H1 (cell line): ENCODE data around the gene ACTR1B. TPM values are rescaled to one million over a fixed set of nuclear protein-coding genes. Genes with fewer than 3 reads are reported as not detected.
A peak's percentile ranks its signal among the peaks of the same experiment; 100 is the strongest.

Experiments
- CHD1 ChIP-seq: IDR thresholded peaks from 2 replicates; pipeline ENCODE4 v1.6.1; 2012; ENCODE audit warnings: low read depth, low read length, improper control_type of control experiment
- NANOG ChIP-seq: IDR thresholded peaks from 2 replicates; pipeline ENCODE4 v1.6.1; 2011; ENCODE audit warnings: low read length, low read depth, mild to moderate bottlenecking, inconsistent platforms; ENCODE audit not compliant: insufficient read depth, poor library complexity, severe bottlenecking
- RFX5 ChIP-seq: IDR thresholded peaks from 2 replicates; pipeline ENCODE4 v1.6.1; 2011; ENCODE audit warnings: low read depth, low read length, improper control_type of control experiment, borderline replicate concordance
- TAF7 ChIP-seq: optimal IDR thresholded peaks from 2 replicates; pipeline ENCODE3; 2011; ENCODE audit warnings: low read depth, mild to moderate bottlenecking, inconsistent platforms, low read length, moderate library complexity, borderline replicate concordance
- polyA plus RNA-seq, 7 experiments: library from polyadenylated mRNA; depleted of rRNA in 3 of 7; stranded (reverse) in 5 of 7; unstranded in 2 of 7; fragments of >200 nt in 5 of 7; fragments of 200-250 nt in 2 of 7; gene quantifications; 1 replicate in 5 of 7; 2 replicates in 1 of 7; 4 replicates in 1 of 7; pipeline versions ENCODE4 v1.2.1 to v1.2.3, GENCODE V29; 2011 to 2013; ENCODE audit warnings: missing spikeins in 2 of 7, mixed read lengths in 2 of 7
- total RNA-seq: library from RNA; stranded (reverse); fragmentation: NEBNext Ultra II Directional; extraction: Animal tissue kit (Norgen Biotek cat#: 25700); gene quantifications from 2 replicates; pipeline ENCODE4 v1.2.1, GENCODE V29; 2021
- TF ChIP-seq, protein P1 (sequence below), 3 experiments: IDR thresholded peaks; 1 replicate in 2 of 3; 2 replicates in 1 of 3; pipeline versions ENCODE4 v1.5.1 to v1.6.1; 2011; ENCODE audit warnings: low read length in 3 of 3, mild to moderate bottlenecking in 3 of 3, inconsistent platforms in 2 of 3, low read depth in 1 of 3, moderate library complexity in 1 of 3; ENCODE audit not compliant: insufficient read depth in 1 of 3; ENCODE audit errors: control extremely low read depth in 1 of 3

Gene ACTR1B
- total and polyA plus RNA-seq, 2 of the 8 experiments (the other 6 are each of a cell fraction or from before 2014, with no cell fraction given) = 40.7 to 56.0 TPM

DNA sequence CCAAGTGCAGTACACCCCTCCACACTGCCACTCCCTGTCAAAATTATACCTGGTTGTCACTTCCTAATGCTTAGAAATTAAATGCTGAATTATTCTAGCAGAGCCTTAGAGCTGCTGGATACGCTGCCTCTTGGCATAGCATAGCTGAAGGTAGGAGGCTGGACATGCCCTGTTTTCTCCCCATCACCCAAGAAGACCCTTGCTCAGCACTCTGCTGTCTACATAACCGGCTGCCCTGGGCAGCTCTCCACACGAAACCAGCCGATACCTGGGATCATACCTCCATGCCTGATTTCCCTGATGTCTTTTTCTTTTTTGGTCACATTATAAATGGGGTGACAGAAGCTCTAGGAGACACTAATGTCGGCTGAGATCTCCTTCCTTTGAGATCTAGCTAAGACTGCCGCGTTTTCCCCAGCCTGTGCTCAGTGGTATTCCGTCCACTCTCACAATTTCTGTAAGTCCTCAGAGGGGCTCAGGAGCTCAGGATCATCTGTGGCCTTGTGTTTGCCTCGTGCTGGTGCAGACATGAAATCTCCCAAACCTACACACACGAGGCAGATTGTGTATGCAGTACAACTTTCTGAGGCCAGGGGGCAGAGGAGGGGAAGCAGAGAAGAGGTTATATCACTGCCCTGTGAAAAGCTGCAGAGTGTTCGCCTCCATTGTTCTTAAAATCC is 36.1 kb upstream of the ACTR1B start (continued):
- TF ChIP-seq, protein P1, sequence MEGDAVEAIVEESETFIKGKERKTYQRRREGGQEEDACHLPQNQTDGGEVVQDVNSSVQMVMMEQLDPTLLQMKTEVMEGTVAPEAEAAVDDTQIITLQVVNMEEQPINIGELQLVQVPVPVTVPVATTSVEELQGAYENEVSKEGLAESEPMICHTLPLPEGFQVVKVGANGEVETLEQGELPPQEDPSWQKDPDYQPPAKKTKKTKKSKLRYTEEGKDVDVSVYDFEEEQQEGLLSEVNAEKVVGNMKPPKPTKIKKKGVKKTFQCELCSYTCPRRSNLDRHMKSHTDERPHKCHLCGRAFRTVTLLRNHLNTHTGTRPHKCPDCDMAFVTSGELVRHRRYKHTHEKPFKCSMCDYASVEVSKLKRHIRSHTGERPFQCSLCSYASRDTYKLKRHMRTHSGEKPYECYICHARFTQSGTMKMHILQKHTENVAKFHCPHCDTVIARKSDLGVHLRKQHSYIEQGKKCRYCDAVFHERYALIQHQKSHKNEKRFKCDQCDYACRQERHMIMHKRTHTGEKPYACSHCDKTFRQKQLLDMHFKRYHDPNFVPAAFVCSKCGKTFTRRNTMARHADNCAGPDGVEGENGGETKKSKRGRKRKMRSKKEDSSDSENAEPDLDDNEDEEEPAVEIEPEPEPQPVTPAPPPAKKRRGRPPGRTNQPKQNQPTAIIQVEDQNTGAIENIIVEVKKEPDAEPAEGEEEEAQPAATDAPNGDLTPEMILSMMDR (IDR thresholded peaks at IDR 0.05; ENCODE audit: control extremely low read depth in 1 of 3, insufficient read depth in 1 of 3, low read depth in 1 of 3, low read length in 3 of 3) = peak; percentile 58 to 88 (median 70)
- TF ChIP-seq RFX5 (no peak), CHD1 (no peak), NANOG (no peak), TAF7 (no peak)
